Uterus (tissue), 4 donors: ENCODE data around the gene SMIM21. TPM values are rescaled to one million over a fixed set of nuclear protein-coding genes. Genes with fewer than 3 reads are reported as not detected.

Experiments used
- DNase-seq, 2 donors: peaks; one replicate each; pipeline ENCODE4 v3.0.0-alpha.2; 2019 to 2020
- H3K27ac ChIP-seq, 2 donors: fragments of 200-600 bp; sonication (generic); 1 replicate in 1 of 2; 2 replicates in 1 of 2; pipeline ENCODE4 v1.5.1; 2016 to 2018
- H3K27me3 ChIP-seq, 2 donors: fragments of 200-600 bp; sonication (generic); one replicate each; pipeline ENCODE4 v1.5.1; 2018 to 2019; ENCODE audit warnings: control low read depth in 1 of 2
- H3K36me3 ChIP-seq, 2 donors: fragments of 200-600 bp; sonication (generic); one replicate each; pipeline ENCODE4 v1.5.1; 2019; ENCODE audit warnings: control low read depth in 1 of 2
- H3K4me1 ChIP-seq, 2 donors: fragments of 200-600 bp; sonication (generic); one replicate each; pipeline ENCODE4 v1.5.1; 2018 to 2019; ENCODE audit warnings: control low read depth in 1 of 2
- H3K4me3 ChIP-seq, 2 donors: fragments of 200-600 bp; sonication (generic); 1 replicate in 1 of 2; 2 replicates in 1 of 2; pipeline ENCODE4 v1.5.1; 2018 to 2019; ENCODE audit warnings: mild to moderate bottlenecking in 1 of 2
- H3K9me3 ChIP-seq, 2 donors: fragments of 200-600 bp; sonication (generic); one replicate each; pipeline ENCODE4 v1.5.1; 2019; ENCODE audit warnings: control low read depth in 1 of 2
- POLR2A ChIP-seq, 2 donors: fragments of 450-650 bp; IDR thresholded peaks; one replicate each; pipeline ENCODE4 v1.6.1; 2016; ENCODE audit warnings: antibody characterized with exemption in 2 of 2, mild to moderate bottlenecking in 1 of 2, moderate library complexity in 1 of 2
- intact Hi-C: fragments of 100-400 bp; cut with DNase I; formaldehyde crosslinking; loops from one replicate; pipeline ENCODE4 v1.15.1; 2023; ENCODE audit warnings: low total_unique reads
- total RNA-seq, 4 donors: library from RNA; depleted of rRNA in 3 of 4; stranded (reverse); fragments of >200 nt in 3 of 4; gene quantifications; one replicate each; pipeline versions ENCODE4 v1.1.0 to v1.2.4, GENCODE V29; 2014 to 2023
- TF ChIP-seq, protein P1 (sequence below), 4 experiments: fragments of 200-600 bp in 2 of 4; fragments of 450-650 bp in 2 of 4; sonication (generic) in 2 of 4; IDR thresholded peaks; one replicate each; pipeline ENCODE4 v1.5.1; 2016 to 2019; ENCODE audit warnings: antibody characterized with exemption in 4 of 4, mild to moderate bottlenecking in 2 of 4, moderate library complexity in 1 of 4
- donor health status: DM: yes; HTN: yes; CAD: no.

The SMIM21 gene
- total RNA-seq, 4 donors from 2014 or later, result not detected

DNA sequence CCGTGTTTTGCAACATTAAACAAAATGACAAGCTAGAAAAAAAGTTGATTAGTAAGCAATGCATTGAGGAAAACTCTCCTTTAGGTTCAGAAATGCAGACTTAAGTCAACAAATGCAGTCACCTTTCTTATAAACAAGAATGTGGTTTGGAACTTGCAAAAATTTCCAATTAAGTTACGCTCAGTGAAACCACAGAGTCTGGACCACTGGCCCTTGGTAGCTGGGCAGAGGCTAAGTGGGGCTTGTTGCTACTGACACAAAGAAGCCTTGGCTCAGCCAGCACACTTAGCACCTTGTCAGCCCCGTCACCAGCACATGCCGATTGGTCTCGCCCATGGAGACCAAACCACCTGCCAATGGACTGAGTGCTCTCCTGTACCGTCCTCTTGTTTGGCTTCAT is 53.0 kb downstream of the SMIM21 start:
- DNase-seq, result no peak
- intact Hi-C loops, result no loop called here
- Histone ChIP-seq H3K27ac (no peak overlapping the region), H3K4me3 (no peak overlapping the region), H3K9me3 (no peaks in the 10 kb centered on the region), H3K4me1 (no peaks in the 10 kb centered on the region), H3K27me3 (no peaks in the 10 kb centered on the region), H3K36me3 (no peaks in the 10 kb centered on the region)
- TF ChIP-seq, protein P1, sequence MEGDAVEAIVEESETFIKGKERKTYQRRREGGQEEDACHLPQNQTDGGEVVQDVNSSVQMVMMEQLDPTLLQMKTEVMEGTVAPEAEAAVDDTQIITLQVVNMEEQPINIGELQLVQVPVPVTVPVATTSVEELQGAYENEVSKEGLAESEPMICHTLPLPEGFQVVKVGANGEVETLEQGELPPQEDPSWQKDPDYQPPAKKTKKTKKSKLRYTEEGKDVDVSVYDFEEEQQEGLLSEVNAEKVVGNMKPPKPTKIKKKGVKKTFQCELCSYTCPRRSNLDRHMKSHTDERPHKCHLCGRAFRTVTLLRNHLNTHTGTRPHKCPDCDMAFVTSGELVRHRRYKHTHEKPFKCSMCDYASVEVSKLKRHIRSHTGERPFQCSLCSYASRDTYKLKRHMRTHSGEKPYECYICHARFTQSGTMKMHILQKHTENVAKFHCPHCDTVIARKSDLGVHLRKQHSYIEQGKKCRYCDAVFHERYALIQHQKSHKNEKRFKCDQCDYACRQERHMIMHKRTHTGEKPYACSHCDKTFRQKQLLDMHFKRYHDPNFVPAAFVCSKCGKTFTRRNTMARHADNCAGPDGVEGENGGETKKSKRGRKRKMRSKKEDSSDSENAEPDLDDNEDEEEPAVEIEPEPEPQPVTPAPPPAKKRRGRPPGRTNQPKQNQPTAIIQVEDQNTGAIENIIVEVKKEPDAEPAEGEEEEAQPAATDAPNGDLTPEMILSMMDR (IDR thresholded peaks at IDR 0.05), result no peak
- no peak for TF ChIP-seq POLR2A (IDR thresholded peaks at IDR 0.05)

DNA sequence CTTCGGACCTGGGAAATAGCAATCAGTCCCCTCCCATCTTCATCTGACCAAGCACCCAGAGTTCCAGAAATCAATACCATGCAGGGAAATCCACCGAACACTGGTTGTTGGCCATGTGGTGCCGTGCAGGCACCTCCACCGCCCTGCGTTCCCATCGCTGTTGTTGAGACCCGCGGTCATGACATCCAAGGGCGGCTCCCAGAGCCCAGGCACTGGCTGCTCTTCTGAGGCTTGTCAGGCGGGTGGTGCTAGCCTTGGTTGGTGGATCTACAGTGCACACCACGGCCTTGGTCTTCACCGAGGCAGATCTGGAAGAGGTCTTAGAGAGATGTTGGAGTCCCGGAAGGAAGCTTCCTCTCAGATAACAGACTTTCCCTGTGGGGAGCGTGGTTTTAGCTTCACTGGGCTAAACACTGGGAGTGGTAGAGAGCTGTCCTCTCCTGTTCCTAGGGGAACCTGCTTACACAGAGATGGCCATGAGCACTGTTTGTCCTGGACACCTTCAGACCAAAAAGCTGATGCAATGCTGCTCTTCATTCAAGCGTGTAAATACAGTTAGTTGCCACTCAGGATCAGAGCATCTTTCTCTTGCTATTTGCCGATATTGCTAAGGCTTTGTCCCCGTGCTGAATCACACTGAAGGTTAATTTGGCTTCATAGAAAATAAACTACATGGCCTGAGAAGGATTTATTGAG is 58.3 kb downstream of the SMIM21 start:
- TF ChIP-seq, protein P1 (IDR thresholded peaks at IDR 0.05), result no peak
- TF ChIP-seq POLR2A (IDR thresholded peaks at IDR 0.05), result no peak

DNA sequence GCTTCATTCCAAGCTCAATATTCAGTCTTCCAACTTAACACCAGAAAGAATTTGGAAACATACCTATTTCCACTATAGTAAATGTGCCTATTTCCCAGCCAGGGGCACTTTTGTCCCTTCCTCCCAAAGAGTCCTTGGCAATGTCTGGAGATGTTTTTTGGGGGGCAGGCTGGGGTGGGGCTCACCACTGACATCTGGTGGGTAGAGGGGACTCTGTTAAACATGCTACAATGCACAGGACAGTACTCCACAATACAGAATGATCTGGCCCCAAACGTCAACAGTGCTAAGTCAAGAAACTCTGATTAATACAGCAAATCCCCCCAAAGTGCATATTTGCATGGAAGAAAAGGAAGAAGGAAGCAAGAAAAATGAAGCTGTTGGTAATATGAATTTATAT is 61.7 kb downstream of the SMIM21 start:
- TF ChIP-seq, protein P1 (IDR thresholded peaks at IDR 0.05), result no peak
- TF ChIP-seq POLR2A (IDR thresholded peaks at IDR 0.05), result no peak

More for the DNA sequence above, 58.3 kb downstream of the SMIM21 start:
- intact Hi-C loops, result no loop called here
- Histone ChIP-seq H3K9me3 (no peaks in the 10 kb centered on the region), H3K4me1 (no peaks in the 10 kb centered on the region), H3K36me3 (no peaks in the 10 kb centered on the region), H3K27ac (no peak overlapping the region), H3K4me3 (no peak overlapping the region), H3K27me3 (no peaks in the 10 kb centered on the region)
- no peak for DNase-seq

DNA sequence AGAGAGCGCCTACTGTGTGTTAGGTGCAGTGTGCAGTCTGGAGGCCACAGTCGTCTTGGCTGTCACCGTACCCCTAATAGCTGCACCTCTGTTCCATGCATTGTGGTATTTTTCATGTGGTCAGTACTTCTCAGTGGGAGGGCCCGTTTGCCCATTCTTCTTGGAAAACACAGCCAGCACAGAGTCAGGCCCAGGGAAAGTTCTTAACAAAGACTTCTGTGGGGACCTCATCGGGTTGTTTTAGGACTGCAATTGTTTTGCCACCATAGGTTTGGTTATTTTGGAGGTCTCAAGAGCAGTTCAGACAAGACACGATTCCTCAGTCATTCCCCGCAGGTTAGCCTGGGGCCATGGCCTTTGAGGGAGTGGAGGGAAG is 62.3 kb downstream of the SMIM21 start:
- no peak overlapping the region for H3K4me3 ChIP-seq
- no peak for DNase-seq
- H3K27ac ChIP-seq, result no peak overlapping the region
- no peaks in the 10 kb centered on the region for H3K36me3 ChIP-seq
- H3K27me3 ChIP-seq, result no peaks in the 10 kb centered on the region
- TF ChIP-seq, protein P1 (IDR thresholded peaks at IDR 0.05), result no peak
- TF ChIP-seq POLR2A (IDR thresholded peaks at IDR 0.05), result no peak
- H3K9me3 ChIP-seq, result no peaks in the 10 kb centered on the region
- intact Hi-C loops, result no loop called here
- H3K4me1 ChIP-seq, result no peaks in the 10 kb centered on the region

More for the DNA sequence above, 61.7 kb downstream of the SMIM21 start:
- H3K4me1 ChIP-seq, result no peaks in the 10 kb centered on the region
- intact Hi-C loops, result no loop called here
- H3K27ac ChIP-seq, result no peak overlapping the region
- no peaks in the 10 kb centered on the region for H3K27me3 ChIP-seq
- no peak overlapping the region for H3K4me3 ChIP-seq
- DNase-seq, result no peak
- no peaks in the 10 kb centered on the region for H3K36me3 ChIP-seq
- H3K9me3 ChIP-seq, result no peaks in the 10 kb centered on the region

DNA sequence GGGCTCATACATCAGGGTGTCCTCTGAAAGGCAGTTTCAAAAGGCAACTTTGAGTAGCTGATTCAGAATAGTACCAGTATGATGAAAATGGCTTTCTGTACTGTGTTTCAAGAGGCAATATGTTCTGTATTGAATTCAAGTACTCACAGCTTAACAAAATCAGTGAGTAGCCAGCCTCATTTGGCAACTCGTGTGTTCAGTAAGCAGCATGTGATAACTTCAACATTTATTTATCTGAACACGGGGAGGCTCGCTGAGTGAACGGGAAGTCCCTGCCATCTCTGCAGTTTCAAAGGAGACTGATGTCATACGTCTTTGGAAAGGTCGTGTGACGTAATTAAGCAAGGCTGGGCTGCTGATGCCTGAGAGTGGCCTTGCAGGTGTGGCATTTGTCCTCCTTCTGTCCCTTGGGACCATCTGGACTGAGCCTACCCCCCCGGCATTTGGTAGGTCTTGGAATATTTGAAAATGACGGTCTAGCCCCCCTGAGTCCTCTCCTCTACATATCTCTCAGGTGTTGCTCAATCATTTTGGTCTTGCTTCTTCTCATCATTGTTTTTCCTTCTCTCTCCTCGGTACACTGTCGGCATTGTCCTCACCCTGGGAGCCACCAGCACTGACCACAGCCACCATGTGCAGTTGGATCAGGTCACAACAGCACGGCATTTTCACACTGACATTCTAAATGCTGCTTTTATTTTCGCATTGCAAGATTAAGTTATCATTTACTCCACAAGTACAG is 62.8 kb downstream of the SMIM21 start:
- H3K36me3 ChIP-seq, result no peaks in the 10 kb centered on the region
- no peaks in the 10 kb centered on the region for H3K9me3 ChIP-seq
- DNase-seq, result no peak
- no peaks in the 10 kb centered on the region for H3K27me3 ChIP-seq
- intact Hi-C loops, result no loop called here
- H3K4me1 ChIP-seq, result no peaks in the 10 kb centered on the region
- H3K27ac ChIP-seq, result no peak overlapping the region
- TF ChIP-seq, protein P1 (IDR thresholded peaks at IDR 0.05), result no peak
- TF ChIP-seq POLR2A (IDR thresholded peaks at IDR 0.05), result no peak
- no peak overlapping the region for H3K4me3 ChIP-seq
